Testis (tissue), 3 donors: ENCODE measurements around the gene PDS5A. TPM values are rescaled to one million over a fixed set of nuclear protein-coding genes. Genes with fewer than 3 reads are reported as not detected.

ENCODE experiments used
- DNase-seq: peaks from one replicate; pipeline ENCODE4 v3.0.0-alpha.2; 2019
- H3K27ac ChIP-seq, 2 donors: fragments of 200-600 bp; sonication (generic); one replicate each; pipeline ENCODE4 v1.5.1; 2019
- H3K27me3 ChIP-seq: fragments of 200-600 bp; sonication (generic); one replicate; pipeline ENCODE4 v1.5.1; 2019
- H3K36me3 ChIP-seq: fragments of 200-600 bp; sonication (generic); one replicate; pipeline ENCODE4 v1.5.1; 2017; ENCODE audit warnings: low read depth; ENCODE audit errors: missing control alignments
- H3K4me1 ChIP-seq: fragments of 200-600 bp; sonication (generic); one replicate; pipeline ENCODE4 v1.5.1; 2019
- H3K4me3 ChIP-seq, 2 donors: fragments of 200-600 bp; sonication (generic); one replicate each; pipeline ENCODE4 v1.5.1; 2017 to 2019
- H3K9me3 ChIP-seq: fragments of 200-600 bp; sonication (generic); one replicate; pipeline ENCODE4 v1.5.1; 2017
- POLR2A ChIP-seq: fragments of 450-650 bp; IDR thresholded peaks from one replicate; pipeline ENCODE4 v1.6.1; 2017; ENCODE audit warnings: antibody characterized with exemption, mild to moderate bottlenecking, moderate library complexity
- WGBS, 2 donors: methylation state at CpG; one replicate each; pipeline ENCODE4 v1.1.5; 2018; 5-methylcytosine and 5-hydroxymethylcytosine counted together
- intact Hi-C: fragments of 100-400 bp; cut with DNase I; formaldehyde crosslinking; loops from one replicate; pipeline ENCODE4 v1.15.1; 2023; ENCODE audit warnings: low total_unique reads
- polyA plus RNA-seq: library from polyadenylated mRNA; stranded (reverse); fragments of 350-450 nt; fragmentation: Illumina TruSeq; extraction: RNeasy Lipid Tissue Mini Kit (QIAGEN cat#74804); gene quantifications from one replicate; pipeline ENCODE4 v1.2.3, GENCODE V29; 2014; ENCODE audit warnings: low read depth, low replicate concordance; ENCODE audit not compliant: insufficient read depth
- total RNA-seq, 2 donors: library from RNA; depleted of rRNA; stranded (reverse); fragments of >200 nt; gene quantifications; one replicate each; pipeline ENCODE4 v1.2.3, GENCODE V29; 2016
- TF ChIP-seq, protein P1 (sequence below), 3 experiments: fragments of 450-650 bp in 2 of 3; fragments of 200-600 bp in 1 of 3; sonication (generic) in 1 of 3; IDR thresholded peaks; one replicate each; pipeline ENCODE4 v1.5.1; 2016 to 2019; ENCODE audit warnings: antibody characterized with exemption in 3 of 3, mild to moderate bottlenecking in 2 of 3, moderate library complexity in 1 of 3

Gene PDS5A
- total and polyA plus RNA-seq, 3 donors from 2014 or later: 20.7 to 61.7 (median 61.3) TPM

DNA sequence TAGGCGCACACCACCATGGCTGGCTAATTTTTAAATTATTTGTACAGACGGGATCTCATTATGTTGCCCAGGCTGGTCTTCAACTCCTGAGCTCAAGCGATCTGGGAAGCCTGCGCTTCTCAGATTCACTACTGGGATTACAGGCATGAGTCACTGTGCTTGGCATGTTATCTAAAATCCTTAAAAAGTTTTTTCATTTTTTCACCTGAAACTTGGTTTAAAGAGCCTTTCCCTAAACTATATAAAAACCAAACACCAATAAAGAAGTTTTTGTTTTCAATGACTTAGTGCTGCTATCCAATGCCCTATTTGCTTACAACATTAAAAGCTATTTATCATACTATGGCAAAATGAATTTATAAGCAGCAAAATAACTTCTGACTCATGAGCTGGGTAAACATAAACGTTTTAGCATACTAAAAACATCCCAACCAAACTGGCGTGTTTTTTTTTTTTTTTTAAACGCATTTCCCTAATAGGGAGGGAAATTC is 151.9 kb downstream of the PDS5A start:
- TF ChIP-seq, protein P1, sequence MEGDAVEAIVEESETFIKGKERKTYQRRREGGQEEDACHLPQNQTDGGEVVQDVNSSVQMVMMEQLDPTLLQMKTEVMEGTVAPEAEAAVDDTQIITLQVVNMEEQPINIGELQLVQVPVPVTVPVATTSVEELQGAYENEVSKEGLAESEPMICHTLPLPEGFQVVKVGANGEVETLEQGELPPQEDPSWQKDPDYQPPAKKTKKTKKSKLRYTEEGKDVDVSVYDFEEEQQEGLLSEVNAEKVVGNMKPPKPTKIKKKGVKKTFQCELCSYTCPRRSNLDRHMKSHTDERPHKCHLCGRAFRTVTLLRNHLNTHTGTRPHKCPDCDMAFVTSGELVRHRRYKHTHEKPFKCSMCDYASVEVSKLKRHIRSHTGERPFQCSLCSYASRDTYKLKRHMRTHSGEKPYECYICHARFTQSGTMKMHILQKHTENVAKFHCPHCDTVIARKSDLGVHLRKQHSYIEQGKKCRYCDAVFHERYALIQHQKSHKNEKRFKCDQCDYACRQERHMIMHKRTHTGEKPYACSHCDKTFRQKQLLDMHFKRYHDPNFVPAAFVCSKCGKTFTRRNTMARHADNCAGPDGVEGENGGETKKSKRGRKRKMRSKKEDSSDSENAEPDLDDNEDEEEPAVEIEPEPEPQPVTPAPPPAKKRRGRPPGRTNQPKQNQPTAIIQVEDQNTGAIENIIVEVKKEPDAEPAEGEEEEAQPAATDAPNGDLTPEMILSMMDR (IDR thresholded peaks at IDR 0.05): no peak
- TF ChIP-seq POLR2A: no peak
- 76 to 87% methylated on average over 7 of the region's 7 CpGs for WGBS, 2 donors
- Histone ChIP-seq H3K9me3 (no peaks in the 10 kb centered on the region), H3K4me3 (no peak overlapping the region), H3K27ac (no peak overlapping the region), H3K4me1 (no peaks in the 10 kb centered on the region), H3K27me3 (no peaks in the 10 kb centered on the region), H3K36me3 (no peaks in the 10 kb centered on the region)
- no peak for DNase-seq
- intact Hi-C loops: no loop called here

GRCh38 chr4:39825090-39825489 is 152.6 kb downstream of the PDS5A start:
- DNase-seq: no peak
- Histone ChIP-seq H3K27ac (no peak overlapping the region), H3K36me3 (no peaks in the 10 kb centered on the region), H3K27me3 (no peaks in the 10 kb centered on the region), H3K9me3 (no peaks in the 10 kb centered on the region), H3K4me1 (no peaks in the 10 kb centered on the region), H3K4me3 (no peak overlapping the region)
- 89 to 90% methylated on average over 3 of the region's 3 CpGs for WGBS, 2 donors
- TF ChIP-seq, protein P1 (IDR thresholded peaks at IDR 0.05): no peak
- intact Hi-C loops: no loop called here

GRCh38 chr4:39823191-39823590 is 154.5 kb downstream of the PDS5A start:
- intact Hi-C loops: no loop called here
- no peak for DNase-seq
- 63 to 69% methylated on average over 2 of the region's 2 CpGs for WGBS, 2 donors
- H3K4me1 ChIP-seq: no peaks in the 10 kb centered on the region
- no peak for TF ChIP-seq POLR2A
- TF ChIP-seq, protein P1 (IDR thresholded peaks at IDR 0.05): no peak
- H3K27me3 ChIP-seq: no peaks in the 10 kb centered on the region
- H3K4me3 ChIP-seq: no peak overlapping the region
- H3K36me3 ChIP-seq: no peaks in the 10 kb centered on the region
- no peak overlapping the region for H3K27ac ChIP-seq
- H3K9me3 ChIP-seq: no peaks in the 10 kb centered on the region

DNA sequence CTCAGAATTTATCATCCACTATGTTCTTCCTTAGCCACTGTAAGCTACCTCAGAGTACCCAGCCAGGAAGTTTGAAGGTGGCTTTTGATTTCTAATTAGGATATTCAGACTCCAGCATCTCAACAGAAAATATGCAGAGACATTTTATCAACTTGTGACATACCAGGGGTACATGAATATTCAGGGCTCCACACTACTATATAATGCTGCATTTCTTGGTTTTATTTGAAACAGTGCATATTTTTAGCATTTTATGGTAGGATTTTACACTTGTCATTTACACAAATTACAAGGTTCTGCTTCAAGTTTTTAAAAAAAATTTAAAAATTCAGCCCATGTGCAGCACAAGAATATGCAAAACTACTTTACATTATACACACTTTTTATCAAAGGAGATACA is 155.0 kb downstream of the PDS5A start:
- intact Hi-C loops: no loop called here
- H3K27ac ChIP-seq: no peak overlapping the region
- TF ChIP-seq, protein P1 (IDR thresholded peaks at IDR 0.05): no peak
- no peak for TF ChIP-seq POLR2A
- no peak for DNase-seq
- no peaks in the 10 kb centered on the region for H3K27me3 ChIP-seq
- H3K4me3 ChIP-seq: no peak overlapping the region
- H3K36me3 ChIP-seq: no peaks in the 10 kb centered on the region
- no peaks in the 10 kb centered on the region for H3K9me3 ChIP-seq
- H3K4me1 ChIP-seq: no peaks in the 10 kb centered on the region

- no peak for TF ChIP-seq POLR2A
- TF ChIP-seq, protein P1 (IDR thresholded peaks at IDR 0.05): no peak
- 92 to 97% methylated on average over 9 of the region's 9 CpGs for WGBS, 2 donors
- H3K9me3 ChIP-seq: no peaks in the 10 kb centered on the region
- no peaks in the 10 kb centered on the region for H3K36me3 ChIP-seq
- H3K4me1 ChIP-seq: no peaks in the 10 kb centered on the region
- no peak overlapping the region for H3K4me3 ChIP-seq
- DNase-seq: no peak
- intact Hi-C loops: no loop called here
- no peak overlapping the region for H3K27ac ChIP-seq
- H3K27me3 ChIP-seq: no peaks in the 10 kb centered on the region
These were observed 155.8 kb downstream of the PDS5A start for GRCh38 chr4:39821951-39822350.
